Measurements from ENCODE around the gene SLIT3. TPM values are rescaled to one million over a fixed set of nuclear protein-coding genes. Genes with fewer than 3 reads are reported as not detected.
"Not testable (repeated sequence)": the region's sequence is repeated elsewhere in the genome, so short reads cannot be mapped to it uniquely, and the experiment has no call there.

The SLIT3 gene
- polyA plus RNA-seq, 3 donors = 48.8 to 51.1 (median 50.1) TPM

DNA sequence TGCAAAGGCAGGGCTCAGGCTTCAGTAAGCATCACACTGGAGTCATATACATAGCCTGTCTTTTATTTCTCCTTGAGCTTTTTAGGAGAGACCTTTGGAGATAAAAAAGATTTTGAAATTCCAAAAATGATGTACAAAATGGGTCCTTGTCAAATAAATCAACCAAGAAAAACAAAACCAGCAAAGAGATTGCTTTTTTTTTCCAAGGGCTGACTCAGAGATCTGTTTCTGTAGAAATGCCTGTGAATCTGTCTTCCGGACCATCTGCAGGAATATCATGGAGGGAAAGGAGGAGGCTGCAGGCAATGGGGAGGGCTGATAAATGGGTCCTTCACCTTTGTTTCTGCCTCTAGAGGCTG, 77.4 kb downstream of the SLIT3 start:
- DNase-seq (ENCODE audit: low read depth in 3 of 3, low spot score in 2 of 3) = no peak

DNA sequence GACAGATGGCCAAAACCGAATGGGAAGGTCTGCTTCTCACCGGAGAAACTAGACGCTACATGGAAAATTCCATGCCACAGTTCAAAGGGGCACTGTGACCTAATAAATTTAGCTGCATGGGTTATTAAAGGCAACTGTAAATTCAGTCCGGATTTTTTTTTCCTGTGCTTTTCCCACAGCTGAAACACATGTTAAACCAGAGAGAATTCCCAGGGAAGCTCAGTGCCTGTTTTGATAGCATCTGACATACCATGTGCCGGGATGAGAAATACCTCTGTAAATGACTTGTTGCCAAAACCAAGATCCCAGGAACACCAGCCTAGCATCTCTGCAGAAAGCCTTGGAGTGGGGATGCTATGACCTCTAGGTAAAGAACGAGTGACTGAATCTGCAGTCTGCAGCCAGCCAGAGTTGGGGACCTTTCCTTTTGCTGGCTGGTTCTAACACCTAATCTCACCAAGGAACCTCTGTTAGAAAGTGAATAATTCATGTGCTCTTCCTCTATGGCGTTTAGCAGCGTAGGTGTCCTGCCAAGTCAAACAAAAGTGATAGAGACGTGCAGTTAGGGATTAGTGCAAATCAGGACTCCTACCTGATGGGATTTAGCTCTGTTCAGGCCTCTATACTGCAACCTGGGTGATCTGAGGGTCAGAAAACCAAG, 77.9 kb downstream of the SLIT3 start:
- no peak for DNase-seq (ENCODE audit: low read depth in 3 of 3, low spot score in 2 of 3)

DNA sequence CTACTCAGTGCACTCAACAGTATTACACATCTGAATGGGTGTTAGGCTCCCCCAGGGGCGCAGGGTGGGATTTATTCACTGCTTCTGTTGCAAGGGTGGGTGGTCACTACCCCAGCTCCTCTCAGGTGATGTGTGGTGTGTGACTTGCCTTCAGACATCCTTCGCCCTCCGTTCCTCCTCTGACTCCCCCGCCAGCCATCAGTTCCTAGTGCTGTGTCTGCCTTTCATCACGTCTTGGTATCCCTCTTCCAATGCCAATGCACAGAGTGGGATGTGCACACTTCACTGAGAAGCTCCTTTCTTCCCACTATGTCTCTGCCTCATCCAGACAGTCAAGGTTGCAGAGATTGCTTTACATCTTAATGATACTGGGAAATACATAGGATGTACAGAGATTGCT, 79.4 kb downstream of the SLIT3 start:
- DNase-seq (ENCODE audit: low read depth in 3 of 3, low spot score in 2 of 3) = no peak

DNA sequence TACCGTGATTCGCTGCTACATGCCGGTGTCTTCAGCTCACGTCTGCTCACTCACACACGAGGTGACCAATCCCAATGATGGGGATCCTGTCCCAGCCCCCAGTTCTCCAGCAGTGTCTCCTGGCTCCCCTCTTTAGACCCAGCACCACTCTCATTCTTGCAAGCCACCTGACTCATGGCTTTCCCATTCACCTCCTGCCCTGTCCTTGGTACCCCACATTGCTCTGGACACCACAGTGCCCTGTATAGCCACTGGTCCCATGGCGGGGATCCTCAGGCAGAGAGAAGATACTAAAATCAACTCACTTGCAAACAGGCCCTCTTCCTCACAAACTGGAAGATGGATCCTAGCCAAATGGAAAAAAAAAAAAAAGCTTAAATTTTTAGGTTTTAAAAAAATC, 81.0 kb downstream of the SLIT3 start:
- no peak for DNase-seq (ENCODE audit: low read depth in 3 of 3, low spot score in 2 of 3)

DNA sequence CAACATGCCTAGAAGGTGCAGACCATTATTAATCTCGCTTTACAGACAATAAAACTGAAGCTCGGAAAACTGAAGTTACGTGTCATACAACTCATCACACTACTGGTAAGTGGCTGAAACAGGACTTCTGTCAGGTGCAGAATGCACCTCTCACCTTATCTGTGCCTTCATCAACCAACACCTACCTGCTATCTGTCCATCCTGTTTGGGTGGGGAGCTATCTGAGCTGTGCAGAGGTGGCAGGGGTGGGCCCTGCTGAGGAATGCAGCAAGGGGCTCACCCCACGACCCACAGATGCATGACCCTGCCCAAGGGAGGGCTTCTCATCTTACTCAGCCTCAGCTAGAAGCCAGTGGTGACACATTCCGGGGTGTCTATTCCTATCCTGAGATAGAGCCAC, 81.6 kb downstream of the SLIT3 start:
- DNase-seq (ENCODE audit: low read depth in 3 of 3, low spot score in 2 of 3) = no peak

DNA sequence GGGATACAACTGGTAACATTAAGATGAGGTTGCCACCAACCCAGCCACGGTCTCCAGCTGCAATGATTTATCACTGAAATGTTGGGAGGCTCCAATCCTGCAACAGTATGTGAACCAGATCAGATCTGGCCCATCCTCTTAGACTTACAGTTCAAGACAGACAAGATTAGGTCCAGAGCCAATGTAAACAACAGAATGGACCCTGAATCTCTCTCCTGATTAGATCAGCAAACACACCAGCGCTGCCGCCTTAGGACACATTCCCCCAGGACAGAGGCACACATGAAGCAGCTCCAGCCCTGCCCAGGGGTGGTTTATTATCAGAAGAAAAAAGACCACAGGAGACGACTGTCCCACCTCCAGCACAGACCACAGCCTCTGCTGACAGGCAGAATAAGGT, 82.1 kb downstream of the SLIT3 start:
- DNase-seq (ENCODE audit: low read depth in 3 of 3, low spot score in 2 of 3) = no peak

DNA sequence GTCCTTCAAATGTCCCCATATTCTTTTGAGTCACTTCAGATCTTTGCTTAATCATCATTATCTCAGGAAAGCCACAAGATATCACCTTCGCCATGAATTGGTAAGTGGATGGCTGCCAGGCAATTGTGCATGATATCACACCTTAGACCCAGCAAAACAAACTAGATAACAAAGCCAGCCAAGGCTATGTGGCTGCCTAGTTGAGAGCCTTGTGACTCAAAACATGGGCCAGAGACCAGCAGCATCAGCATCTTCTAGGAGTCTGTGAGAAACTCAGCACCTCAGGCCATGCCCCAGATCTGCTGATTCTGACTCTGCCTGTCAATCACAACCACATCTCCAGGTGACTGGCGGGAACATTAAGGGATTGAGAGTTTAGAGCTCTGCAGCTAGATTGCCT, 82.8 kb downstream of the SLIT3 start:
- DNase-seq (ENCODE audit: low read depth in 3 of 3, low spot score in 2 of 3) = no peak

DNA sequence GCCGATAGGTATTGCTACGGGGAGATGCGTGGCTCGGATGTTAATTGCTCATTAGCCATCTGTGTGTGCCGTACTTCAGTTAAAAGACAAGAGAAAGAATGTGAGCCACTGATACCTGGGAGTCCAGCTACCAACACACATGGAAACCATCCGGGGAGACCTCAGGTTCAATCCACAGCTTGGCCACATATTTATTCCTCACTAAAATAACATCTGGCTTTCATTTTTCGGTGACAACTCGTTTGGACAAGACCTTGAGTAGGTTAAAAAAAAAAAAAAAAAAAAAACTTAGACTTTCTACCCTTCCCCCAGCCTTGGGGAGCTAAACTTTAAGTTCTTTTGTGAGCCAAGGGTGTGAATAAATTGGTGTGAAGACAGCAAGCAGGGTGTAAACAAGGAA, 84.1 kb downstream of the SLIT3 start:
- DNase-seq (ENCODE audit: low read depth in 3 of 3, low spot score in 2 of 3) = no peak

DNA sequence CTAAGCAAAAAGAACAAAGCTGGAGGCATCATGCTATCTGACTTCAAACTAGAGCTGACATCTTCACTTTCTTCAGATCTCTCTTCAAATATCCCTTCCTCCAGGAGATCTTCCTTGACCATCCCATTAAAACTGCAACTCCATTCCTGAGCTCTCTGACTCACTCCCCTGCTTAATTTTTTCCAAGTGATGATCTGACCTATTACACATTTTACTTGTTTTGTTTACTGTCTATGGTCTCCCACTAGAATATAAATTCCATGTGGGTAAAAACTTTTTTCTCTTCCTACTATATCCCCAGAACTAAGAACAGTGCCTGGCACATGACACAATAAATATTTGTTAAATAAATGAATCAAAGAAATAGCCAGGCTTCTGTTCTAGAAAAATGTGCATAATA, 87.5 kb downstream of the SLIT3 start:
- no peak for DNase-seq (ENCODE audit: low read depth in 3 of 3, low spot score in 2 of 3)

DNA sequence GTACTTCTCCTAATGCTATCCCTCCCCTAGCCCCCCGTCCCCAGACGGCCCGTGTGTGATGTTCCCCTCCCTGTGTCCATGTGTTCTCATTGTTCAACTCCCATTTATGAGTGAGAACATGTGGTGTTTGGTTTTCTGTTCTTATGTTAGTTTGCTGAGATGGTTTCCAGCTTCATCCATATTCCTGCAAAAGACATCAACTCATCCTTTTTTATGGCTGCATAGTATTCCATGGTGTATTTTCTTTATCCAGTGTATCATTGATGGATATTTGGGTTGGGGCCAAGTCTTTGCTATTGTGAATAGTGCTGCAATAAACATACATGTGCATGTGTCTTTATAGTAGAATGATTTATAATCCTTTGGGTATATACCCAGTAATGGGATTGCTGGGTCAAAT, 89.2 kb downstream of the SLIT3 start:
- not testable (repeated sequence) for DNase-seq (ENCODE audit: low read depth in 3 of 3, low spot score in 2 of 3)

DNA sequence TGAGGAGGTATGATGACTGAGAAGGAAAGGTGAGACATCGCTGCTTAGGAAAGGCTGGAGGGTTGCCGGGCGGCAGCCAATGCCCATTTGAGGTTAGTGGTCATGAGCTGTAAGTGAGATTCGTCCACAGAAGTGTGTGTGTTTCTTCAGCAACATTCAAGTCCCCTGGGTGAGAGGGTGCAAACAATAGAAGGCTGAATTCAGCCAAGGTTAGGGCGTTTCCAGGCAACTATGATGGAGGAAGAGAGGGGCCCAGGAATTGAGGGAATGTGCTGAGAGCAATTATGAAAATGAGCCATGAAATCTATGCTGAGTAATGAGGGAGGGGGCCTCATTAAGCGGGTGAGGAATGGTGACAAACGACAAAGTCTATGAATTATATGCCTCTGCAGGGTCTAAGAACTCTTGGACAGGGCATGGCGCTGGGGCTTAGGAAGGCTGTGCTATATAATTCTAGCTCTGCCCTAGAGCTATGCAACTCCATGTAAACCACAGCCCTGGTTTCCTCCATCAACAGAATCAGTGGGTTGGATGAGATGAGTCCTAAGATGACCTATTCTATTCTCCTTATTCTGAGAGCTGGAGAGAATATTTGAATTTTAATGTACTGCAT, 96.0 kb downstream of the SLIT3 start:
- no peak for DNase-seq (ENCODE audit: low read depth in 3 of 3, low spot score in 2 of 3)

DNA sequence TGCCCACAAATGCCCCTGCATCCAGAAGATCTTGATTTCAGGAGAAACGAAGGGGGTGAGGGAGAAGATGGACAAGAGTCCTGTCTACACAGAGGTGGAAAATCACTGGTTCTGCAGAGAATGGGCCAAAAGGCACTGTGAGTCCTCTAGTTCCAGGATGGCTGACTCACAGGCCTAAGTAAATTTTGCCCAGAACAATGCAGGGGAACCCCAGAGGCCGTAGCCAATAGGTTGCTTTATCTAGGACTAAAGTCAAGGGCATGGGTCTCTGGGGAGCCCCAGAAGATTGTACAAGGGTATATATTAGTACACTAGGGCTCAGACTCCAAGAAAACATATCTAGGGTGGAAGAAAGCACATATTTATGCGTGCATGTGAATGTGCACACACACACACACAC, 98.0 kb downstream of the SLIT3 start:
- DNase-seq (ENCODE audit: low read depth in 3 of 3, low spot score in 2 of 3) = no peak

DNA sequence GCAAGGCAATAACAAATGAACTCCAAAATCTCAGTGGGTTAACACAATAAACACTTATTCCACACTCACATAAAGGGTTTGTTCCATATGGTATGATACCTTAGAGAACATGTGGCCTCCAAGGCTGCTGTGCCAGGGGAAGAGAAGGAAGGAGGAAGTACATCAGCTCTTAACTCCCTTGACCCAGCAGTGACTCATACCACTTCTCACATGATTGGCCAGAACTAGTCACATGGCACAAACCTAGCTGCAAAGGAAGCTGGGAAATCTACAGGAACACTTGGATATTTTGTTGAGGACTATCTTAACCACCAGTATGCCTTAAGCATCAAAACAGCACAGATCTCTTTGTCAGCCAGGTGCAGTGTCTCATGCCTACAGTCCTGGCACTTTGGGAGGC, 99.3 kb downstream of the SLIT3 start:
- no peak for DNase-seq (ENCODE audit: low read depth in 3 of 3, low spot score in 2 of 3)

DNA sequence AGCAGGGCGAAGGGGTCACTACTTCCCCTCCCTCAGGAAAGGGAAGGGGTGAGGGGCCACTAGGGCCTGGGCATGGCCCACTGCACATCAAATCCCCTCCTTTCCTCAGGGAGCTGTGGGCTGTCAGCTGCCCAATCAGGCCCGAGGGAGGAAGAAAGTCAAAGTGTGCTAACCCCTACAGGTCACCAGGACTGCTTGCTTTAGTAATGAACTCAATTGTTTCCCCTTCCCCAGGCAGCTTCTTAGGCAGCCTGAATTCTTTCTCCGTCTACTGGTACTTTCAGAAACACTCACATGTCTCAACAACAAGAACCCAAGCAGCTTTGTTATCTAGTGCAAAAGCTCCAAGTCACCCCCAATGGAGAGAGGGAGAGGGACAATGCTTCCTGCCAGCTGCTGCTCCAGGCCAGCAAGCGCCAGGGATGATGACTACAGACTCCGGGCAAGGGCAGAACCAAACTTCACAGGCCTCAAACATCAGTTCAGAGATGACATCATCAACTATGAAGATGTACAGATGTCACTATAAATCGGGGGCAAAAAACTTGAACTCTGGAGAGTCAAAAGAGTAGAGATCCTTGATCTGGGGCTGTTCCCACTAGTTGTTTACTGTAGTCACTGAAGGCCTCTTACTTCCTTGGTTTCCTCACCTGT, 100.7 kb downstream of the SLIT3 start:
- no peak for DNase-seq (ENCODE audit: low read depth in 3 of 3, low spot score in 2 of 3)

DNA sequence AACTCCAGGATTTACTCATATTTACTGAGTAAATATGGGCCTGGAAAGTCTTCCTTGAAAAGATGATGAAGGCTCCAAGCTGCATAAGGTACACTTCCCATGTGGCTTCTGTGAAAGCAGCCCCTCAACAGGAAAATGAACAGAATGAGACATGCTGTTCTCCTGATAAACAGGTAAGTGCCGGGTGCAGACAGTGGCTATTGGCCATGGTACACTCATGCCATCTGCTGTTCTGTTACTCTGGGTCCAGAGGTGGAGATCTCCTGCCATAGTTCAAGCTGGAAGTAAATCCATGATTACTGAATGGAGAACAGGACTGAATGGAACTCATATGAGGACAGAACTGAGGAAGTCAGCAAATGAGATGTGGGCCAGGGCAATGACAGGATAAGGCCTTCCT, 103.6 kb downstream of the SLIT3 start:
- no peak for DNase-seq (ENCODE audit: low read depth in 3 of 3, low spot score in 2 of 3)

DNA sequence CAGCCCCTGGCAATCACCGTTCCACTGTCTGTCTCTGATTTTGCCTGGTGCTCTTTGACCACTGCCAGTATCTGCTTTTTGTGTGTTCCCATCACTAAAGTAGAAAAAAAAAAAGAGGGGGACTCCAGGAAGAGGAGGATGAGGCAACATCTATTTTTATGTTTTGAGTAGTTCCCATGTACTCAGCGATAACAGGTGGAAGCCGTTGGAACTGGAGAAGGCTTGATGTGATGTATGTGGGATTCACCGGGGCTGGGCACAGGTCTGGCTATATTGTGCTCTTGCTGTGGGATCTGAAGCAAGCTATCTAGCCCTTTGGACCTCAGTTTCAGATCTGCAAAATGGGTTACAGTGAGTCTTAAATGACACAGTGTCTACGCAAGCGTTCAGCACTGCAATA, 104.9 kb downstream of the SLIT3 start:
- DNase-seq (ENCODE audit: low read depth in 3 of 3, low spot score in 2 of 3) = no peak

DNA sequence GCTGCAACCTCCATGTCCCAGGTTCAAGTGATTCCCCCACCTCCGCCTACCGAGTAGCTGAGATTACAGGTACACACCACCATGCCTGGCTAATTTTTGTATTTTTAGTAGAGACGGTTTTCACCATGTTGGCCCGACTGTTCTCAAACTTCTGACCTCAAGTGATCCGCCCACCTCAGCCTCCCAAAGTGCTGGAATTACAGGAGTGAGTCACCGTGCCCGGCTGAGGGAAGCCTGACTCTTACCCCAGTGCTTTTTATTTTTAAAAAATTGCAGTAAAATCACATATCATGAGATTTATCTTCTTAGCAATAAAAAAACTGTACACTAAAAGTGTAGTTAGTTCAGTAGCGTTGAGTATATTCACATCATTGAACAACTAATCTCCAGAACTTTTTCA, 105.3 kb downstream of the SLIT3 start:
- DNase-seq (ENCODE audit: low read depth in 3 of 3, low spot score in 2 of 3) = no peak

DNA sequence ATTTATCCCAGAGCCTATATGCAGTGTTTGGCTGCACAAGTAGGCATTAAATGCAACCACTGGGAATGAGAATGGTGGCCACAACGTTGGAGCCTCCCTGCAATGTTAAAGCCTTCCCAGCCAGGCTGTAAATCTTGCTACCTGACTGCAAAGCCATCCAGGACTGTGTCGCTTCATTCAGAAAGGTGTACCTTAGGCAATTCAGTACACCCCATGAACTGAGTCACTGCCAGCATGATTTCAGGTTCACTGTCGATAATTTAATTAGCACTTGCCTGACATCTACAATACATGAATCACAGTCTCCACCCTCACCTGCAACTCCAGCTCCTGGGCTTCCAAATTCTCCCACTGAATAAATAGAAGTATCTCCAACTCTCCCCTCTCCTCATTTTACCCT, 108.4 kb downstream of the SLIT3 start:
- no peak for DNase-seq (ENCODE audit: low read depth in 3 of 3, low spot score in 2 of 3)

DNA sequence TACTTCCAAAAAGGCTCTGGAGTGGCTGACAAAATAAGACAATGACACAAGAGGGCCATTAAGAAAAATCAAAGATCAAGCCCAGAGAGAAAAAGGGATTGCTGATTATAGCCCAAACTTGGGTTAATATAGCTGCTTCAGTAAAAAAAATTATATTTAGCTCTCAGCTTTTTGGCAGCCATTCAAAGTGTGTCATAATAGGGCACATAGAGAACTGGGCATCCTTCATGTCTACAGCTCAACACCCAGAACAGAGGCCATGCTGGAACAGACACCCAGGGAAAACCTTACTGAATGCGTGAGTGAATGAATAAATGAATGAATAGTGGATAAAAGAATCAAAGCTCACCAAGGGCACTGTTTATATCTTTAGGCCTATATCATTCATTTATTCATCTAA, 110.1 kb downstream of the SLIT3 start:
- no peak for DNase-seq (ENCODE audit: low read depth in 3 of 3, low spot score in 2 of 3)

DNA sequence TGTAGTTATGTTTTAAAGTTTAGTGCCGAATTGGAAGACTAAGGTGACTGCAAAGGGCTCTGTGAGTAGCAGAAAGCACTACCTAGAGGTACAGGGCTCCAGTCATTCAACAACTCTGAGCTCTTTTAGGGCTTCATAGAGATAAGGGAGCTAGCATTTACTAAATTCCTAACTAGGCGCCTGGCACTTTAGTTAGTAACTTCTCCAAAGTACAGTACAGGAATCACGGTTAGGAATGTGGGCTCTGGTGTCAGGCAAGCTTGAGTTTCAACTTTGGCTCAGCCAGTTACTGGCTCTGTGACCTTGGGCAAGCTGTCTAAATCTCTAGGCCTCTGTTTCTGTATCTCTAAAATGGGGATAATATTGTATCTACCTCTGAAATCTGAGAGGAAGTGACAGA, 115.3 kb downstream of the SLIT3 start:
- DNase-seq (ENCODE audit: low read depth in 3 of 3, low spot score in 2 of 3) = no peak

DNA sequence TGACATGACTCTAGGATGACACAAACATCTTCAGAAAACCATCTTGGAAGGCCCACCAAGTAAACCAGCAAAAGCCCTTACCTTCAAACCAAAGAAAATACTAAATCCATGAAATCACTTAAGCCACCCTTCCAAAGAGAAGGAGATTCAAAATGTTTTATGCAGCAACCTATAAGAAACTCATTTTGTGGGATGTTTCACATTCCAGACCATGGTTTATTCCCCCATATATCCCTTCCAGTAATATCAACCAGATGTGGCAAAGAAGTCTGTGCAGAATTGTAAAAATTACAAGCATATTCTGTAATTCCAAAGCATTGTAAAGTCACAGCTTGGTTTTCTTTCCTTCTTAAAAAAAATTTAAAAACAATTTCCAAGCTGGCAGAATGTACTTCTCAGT, 117.4 kb downstream of the SLIT3 start:
- DNase-seq (ENCODE audit: low read depth in 3 of 3, low spot score in 2 of 3) = no peak

DNA sequence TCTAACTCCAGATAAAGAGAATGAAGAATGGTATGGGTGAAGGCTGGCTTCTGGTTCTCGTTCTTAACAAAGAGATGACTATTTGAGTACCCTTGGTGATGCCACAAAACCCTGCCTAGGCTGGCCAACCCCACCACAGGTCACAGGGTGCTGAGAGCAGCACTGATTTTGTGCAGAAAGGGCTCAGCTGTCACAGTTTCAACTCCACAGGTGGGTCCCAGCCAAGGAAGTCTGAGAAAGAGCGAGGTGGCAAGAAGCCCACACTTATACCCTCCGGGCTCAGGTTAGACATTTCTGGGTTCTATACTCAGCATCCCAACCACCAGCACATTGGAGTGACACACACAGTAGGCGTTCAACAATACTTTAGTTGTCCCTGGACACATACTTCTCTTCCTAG, 118.1 kb downstream of the SLIT3 start:
- no peak for DNase-seq (ENCODE audit: low read depth in 3 of 3, low spot score in 2 of 3)

DNA sequence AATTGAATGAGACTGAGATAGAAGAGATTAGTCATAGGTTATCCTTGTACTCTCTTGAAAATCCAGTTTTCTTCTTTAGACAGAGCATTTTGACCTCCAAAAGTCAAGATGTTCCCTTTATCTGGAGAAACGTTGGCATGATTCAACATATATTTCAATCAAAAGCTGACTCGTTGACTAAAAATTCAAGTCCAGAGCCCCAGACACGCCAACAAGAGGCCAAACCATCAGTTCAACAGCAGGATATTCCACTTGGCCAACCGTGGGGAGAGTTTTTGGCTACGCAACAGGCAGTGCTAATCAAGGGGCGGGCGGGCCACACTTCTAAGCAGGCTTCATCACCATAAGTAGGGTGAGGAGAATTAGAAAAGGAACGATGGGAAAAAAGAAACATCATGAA, 119.1 kb downstream of the SLIT3 start:
- no peak for DNase-seq (ENCODE audit: low read depth in 3 of 3, low spot score in 2 of 3)
